GM10266 (cell line): ENCODE measurements around the gene DCUN1D5.

Source experiments
- DNase-seq: peaks from one replicate; pipeline ENCODE4 v3.0.0; 2012; ENCODE audit errors: extremely low spot score
- CTCF ChIP-seq: IDR thresholded peaks from 2 replicates; pipeline ENCODE4 v1.5.1; 2012; ENCODE audit warnings: mild to moderate bottlenecking, low read depth; ENCODE audit not compliant: control insufficient read depth, insufficient read depth; ENCODE audit errors: missing control alignments

Gene DCUN1D5

GRCh38 chr11:103024086-103024485 lies 67.9 kb downstream of the DCUN1D5 start:
- no peak for DNase-seq
- TF ChIP-seq CTCF, result no peak

- no peak for TF ChIP-seq CTCF
- DNase-seq, result no peak
These were observed 75.9 kb downstream of the DCUN1D5 start for GRCh38 chr11:103016031-103016430.

- no peak for DNase-seq
- no peak for TF ChIP-seq CTCF
These were observed 78.5 kb downstream of the DCUN1D5 start for GRCh38 chr11:103013421-103013820.
